Left forelimb (tissue), 1 donor: ENCODE data around the gene HOXB3.

ENCODE experiments used
- DNase-seq: peaks from one replicate; pipeline ENCODE4 v3.0.0-alpha.2; 2018; ENCODE audit warnings: low spot score

Gene HOXB3

DNA sequence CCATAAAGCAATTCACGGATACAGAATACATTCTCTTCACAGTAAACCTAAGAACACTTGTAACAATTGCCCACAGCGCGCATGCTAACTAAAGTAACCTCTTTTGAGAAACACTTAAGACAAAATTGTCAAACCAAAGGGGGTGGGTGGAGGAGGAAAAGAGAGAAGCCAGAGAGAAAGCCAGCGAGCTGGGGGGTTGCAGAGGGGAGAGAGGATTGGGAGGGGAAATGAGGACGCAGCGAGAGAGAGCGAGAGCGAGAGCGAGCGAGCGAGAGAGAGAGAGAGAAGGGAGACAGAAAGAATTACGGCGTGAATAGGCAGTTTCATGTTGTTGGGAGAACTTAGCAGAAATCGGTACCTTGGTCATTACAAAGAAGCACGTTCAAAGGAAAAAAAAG, 22.4 kb upstream of the HOXB3 start:
- DNase-seq: no peak

DNA sequence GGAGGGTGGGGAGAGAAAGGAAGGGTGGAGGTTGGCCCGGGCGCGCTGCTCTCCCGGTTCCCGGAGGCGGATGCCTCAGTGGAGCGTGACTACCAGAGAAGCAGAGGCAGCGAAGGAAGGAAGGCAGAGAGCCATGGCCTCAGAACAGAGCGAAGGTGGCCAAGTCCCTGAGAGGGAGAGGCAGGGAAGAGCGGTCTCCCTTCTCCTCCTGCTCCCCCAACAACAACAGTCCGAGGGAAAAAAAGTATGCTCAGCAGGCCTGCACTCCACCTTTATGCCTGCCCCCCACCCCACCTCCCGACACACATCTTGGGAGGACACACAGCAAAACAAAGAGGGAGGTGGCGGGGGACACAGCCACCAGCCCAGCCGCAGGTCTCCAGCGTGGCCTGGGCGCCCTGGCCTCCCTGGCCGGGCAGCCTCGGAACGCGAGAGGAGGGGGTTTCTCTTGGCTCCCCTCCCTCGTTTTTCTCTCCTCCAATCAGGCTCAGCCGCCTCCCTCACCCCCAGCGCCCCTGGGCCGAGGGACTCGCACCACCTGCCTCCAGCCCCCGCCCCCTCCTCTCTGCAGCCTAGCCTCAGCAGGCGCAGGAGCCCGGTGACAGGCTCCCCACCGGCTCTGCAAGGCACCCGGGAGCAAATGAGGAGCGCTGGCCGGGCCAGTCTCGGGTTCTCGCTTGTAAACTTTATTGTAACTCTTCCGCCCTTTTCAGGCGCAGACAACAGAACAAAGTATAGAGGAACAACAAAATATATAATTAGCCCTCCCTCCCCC, 21.8 kb upstream of the HOXB3 start:
- DNase-seq: no peak

DNA sequence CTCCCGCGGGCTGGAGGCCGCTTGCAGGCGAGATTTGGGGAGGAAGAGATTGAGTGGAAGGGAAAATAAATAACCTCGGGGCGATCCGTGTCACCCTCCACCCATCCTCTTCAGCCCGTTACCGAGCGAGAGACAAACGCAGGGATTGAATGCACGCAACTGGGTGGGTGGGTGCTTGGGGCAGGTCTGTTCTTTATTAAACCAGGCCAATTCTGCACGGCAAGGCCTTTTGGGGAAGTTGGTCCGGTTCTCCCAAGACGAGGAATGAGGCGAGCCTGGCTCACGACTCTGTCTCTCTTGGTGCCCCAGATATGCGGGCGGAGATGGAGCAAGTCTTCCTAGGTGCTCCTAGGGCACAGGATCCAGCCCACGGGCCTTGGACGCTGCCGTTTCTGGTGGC, 21.2 kb upstream of the HOXB3 start:
- DNase-seq: no peak

DNA sequence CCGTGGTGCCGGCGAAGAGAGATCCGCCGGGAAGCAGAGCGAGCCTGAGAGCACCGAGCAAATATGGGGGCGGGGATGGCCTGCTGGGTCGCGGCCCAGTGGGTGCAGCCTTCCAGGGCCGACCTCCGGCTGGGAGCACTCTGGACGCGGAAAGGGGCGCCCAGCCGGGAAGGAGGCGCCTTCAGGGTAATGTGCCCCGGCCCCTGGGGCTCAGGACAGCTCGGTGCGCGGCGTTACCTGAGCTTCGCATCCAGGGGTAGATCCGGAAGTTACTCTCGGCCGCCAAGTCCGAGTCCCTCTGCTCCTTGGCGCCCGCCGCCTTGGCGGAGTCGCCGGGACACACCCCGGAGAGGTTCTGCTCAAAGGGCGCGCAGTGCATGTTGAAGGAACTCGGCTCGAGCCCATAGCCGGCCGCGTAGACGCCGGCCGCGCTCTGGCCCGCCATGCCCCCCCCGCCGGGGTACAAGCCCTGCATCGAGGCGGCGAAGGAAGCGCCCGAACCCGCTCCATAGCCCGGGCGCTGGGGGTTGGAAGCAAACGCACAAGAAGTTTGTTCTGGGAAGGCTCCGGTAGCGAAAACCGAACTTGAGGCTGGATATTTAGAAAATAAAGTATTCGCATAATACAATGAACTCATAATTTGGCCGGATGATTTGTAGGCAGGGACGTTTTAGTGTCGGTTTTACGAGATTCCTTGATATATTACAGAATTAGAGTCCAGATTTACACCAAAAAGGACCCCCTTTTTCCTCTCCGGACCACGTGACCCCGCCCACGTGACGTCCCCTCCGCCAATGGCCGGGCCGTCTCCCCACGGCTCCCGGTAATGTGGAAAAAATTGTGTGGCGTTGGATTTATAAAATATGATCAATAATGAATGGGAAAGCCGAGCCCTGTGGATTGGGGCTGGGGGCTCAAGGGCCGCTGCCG, 20.5 kb upstream of the HOXB3 start, which contains the start of gene HOXB7:
Gene HOXB7 (minus strand): TSS at position 736 of the 930 bp plus-strand sequence. CDS start 99 bp downstream, at position 637.
- no peak for DNase-seq

DNA sequence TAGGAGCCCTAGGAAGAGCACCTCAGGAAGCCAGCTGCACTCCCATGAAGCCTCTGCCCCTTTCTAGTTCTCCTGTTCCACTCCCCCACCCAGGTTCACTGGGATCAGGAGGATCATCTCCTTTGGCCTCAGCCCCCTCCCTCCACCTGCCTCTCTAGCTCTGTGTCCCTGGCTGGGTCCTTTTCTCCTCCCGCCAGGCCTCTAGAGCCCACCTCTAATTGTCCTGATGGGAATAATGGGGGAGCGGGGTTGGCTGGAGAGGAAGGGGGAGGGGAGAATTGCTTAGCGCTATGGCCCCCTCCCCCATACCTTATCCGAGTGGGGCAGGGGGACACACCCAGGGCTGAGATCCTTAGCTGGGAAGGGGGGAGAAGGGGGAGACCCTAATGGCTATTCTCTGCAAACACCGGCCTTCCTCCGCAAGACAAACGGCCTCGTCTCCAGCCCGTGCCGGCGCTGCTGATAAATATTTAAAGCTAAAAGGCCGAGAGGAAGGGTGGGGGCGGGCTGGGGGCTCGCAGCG, 19.8 kb upstream of the HOXB3 start:
- DNase-seq: no peak

- no peak for DNase-seq
Measured at GRCh38 chr17:48609033-48609432, 19.0 kb upstream of the HOXB3 start.

GRCh38 chr17:48608494-48608834, 18.4 kb upstream of the HOXB3 start:
- DNase-seq: no peak

- DNase-seq: no peak
Measured at GRCh38 chr17:48606892-48607614, 17.0 kb upstream of the HOXB3 start.

GRCh38 chr17:48605991-48606891, 16.2 kb upstream of the HOXB3 start:
- DNase-seq: no peak

- no peak for DNase-seq
Measured at GRCh38 chr17:48605409-48605919, 15.4 kb upstream of the HOXB3 start.

- DNase-seq: no peak
Measured at GRCh38 chr17:48604770-48605329, 14.8 kb upstream of the HOXB3 start, which contains the start of gene HOXB6. Gene HOXB6 (minus strand): TSS chr17:48604986. CDS start chr17:48598150, 6,836 bp downstream.

DNA sequence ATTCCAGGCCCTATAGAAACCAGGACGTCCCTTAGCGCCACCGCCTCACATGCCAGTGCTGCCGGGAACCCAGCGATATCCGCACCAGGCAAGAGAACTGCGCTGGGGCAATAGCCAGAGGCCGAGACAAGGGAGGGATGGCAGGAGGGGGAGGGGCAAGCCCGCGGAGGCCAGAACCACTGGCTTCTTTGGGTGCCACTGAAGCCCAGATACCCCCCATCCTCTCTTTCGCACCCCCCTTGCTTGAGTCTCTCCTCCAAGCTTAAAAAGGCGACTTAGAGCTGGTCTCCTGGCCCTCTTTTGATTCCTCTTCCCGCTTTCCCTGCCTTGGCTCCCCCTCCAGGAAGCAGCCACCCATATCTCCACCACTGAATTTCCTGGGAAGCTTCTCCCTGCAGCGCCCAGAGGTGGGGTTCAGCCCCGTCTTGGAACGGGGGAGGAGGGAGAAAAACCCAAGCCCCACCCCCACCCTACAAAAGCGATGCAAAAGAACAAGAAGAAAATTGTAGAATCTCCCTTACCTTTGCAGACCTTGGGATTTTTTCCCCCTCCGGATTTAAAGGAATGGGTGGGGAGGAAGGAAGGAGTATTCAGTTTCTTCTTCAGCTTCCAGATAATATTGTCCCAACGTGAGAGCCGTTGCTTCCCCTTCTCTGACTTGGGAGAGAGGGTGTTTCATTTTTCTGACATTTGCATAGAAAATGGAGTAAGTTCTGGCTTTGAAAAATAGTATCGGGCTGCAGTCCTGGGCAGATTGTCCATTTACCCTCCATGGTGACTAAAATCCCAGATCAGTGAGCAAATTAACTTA, 14.1 kb upstream of the HOXB3 start:
- DNase-seq: no peak

- DNase-seq: no peak
Measured at GRCh38 chr17:48601539-48602425, 11.7 kb upstream of the HOXB3 start.

DNA sequence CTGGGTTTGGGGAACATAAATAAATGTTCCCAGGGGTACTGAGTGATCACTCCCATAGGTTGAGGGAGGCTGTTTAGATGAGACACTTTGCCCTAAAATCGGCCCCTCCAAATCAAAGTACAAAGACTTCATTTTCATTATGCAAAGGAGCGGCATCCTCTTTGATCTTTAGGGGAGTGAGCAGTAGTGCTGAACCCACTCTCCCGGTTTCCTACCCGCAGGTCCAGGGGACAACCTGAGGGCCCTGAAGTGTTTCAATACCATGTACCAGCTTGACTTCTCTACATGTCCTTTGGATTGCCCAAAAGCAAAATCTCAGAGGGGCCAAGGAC, 11.1 kb upstream of the HOXB3 start:
- no peak for DNase-seq

- DNase-seq: no peak
Measured at GRCh38 chr17:48600244-48601098, 10.4 kb upstream of the HOXB3 start.

DNA sequence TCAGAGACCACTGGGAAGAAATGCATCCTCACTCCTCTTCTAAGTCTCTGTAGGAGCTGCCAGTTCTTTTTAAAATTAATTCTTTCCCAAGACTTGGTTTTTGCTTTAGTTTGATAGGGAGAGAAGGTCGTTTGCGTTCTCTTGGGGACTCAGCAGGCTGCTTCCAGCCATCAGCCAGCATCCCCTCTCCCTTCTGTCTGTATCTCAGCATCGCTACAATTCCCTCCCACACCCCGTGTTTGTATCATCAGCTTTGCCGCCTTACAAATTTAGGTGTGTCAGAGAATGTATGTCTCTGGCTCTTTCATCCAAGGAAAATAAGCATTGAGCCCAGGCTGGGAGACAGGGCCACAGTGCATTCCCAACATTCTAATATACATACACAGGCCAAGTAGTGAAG, 9.3 kb upstream of the HOXB3 start:
- no peak for DNase-seq

DNA sequence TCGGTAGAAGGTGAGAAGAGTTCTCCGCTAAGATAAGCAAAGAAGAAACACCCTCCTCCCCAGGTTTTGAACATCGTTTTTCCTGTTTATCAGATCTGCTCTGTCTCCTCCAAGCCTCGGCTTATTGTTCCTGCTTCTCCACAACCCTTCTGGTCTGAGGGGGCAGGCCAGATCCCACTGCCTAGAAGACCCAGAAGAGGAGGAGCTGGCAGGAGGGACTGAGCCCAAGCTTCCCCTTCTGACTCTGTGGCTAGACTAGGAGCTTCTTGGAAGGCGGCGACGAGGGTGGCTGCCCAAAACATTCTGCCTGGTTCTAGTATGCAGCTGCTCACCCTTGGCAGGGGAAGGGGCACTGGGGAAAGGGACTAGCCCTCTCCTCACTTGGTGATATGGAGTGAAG, 8.7 kb upstream of the HOXB3 start:
- DNase-seq: no peak
